ENCODE measurements around the gene EBF3.

- TF ChIP-seq POLR2AphosphoS5 (IDR thresholded peaks at IDR 0.05; ENCODE audit: borderline replicate concordance, low read depth, low read length) = no peak
- TF ChIP-seq EZH2 (IDR thresholded peaks at IDR 0.05) = no peak
Measured at GRCh38 chr10:129790715-129791446, 173.2 kb downstream of the EBF3 start.
